GM18505 (cell line): ENCODE measurements around the gene ANKRD12.

ENCODE experiments used
- ATAC-seq: cut with Tn5 transposase; IDR thresholded peaks from one replicate; pipeline ENCODE4 v1.9.1; 2021; ENCODE audit not compliant: unreplicated experiment
- POLR2A ChIP-seq: IDR thresholded peaks from 4 replicates; pipeline ENCODE4 v1.6.1; 2011; ENCODE audit warnings: borderline replicate concordance; ENCODE audit not compliant: insufficient read depth, insufficient read length; ENCODE audit errors: extremely low read depth

The ANKRD12 gene

DNA sequence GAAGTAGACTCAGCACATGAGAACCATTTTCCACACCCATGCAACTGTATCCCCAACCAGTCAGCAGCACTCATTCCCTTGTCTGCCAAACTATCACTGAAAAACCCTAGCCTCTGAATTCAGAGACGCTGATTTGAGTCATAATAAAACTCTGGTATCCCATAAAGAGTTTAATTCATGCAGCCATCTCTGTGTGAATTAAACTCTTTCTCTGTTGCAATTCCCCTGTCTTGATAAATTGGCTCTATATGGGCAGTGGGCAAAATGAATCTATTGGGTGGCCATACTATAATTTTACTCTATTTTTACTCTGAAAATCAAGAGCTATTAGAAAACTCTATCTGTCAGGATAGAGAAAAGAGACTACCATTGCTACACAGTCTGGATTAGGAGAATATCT, 157.4 kb downstream of the ANKRD12 start:
- ATAC-seq: no peak
- TF ChIP-seq POLR2A: no peak

DNA sequence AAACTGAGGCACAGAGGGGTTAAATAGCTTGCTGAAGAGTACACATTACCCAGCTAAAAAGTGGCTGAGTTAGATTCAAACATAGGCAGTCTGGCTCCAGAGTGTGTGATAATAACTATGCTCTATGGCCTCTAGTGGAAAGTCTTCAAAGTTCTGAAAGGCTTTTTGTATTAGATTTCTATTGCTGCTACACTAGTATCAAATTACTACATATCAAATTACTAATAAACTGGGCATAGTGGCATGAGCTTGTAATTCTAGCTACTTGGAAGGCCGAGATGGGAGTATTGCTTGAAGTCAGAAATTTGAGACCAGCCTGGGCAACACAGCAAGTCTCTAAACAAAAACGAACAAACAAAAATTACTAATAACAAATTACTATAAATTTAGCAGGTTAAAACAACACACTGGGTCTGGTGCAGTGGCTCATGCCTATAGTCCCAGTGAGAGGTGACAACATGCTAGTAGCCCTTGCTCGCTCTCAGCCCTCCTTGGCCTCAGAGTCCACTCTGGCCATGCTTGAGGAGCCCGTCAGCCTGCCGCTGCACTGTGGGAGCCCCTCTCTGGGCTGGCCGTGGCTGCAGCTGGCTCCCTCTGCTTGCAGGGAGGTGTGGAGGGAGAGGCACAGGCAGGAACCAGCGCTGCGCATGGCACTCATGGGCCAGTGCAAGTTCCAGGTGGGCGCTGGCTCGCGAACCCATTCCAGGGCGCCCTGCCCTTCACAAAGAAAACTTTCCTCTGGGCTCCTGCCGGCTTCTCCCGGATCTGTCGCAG, 159.8 kb downstream of the ANKRD12 start:
- TF ChIP-seq POLR2A: no peak
- no peak for ATAC-seq

DNA sequence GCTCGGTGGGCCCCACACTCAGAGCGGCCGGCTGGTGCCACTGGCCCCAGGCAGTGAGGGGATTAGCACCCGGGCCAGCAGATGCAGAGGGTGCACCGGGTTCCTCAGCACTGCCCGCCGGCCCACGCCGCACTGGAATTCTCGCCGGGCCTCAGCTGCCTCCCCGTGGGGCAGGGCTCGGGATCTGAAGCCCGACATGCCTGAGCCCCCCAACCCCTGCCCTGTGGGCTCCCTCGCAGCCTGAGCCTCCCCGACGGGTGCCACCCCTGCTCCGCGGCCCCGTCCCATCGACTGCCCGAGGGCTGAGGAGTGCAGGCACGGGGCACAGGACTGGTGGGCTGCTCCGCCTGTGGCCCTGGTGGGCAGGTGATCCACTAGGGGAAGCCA, 160.4 kb downstream of the ANKRD12 start:
- no peak for ATAC-seq
- no peak for TF ChIP-seq POLR2A

DNA sequence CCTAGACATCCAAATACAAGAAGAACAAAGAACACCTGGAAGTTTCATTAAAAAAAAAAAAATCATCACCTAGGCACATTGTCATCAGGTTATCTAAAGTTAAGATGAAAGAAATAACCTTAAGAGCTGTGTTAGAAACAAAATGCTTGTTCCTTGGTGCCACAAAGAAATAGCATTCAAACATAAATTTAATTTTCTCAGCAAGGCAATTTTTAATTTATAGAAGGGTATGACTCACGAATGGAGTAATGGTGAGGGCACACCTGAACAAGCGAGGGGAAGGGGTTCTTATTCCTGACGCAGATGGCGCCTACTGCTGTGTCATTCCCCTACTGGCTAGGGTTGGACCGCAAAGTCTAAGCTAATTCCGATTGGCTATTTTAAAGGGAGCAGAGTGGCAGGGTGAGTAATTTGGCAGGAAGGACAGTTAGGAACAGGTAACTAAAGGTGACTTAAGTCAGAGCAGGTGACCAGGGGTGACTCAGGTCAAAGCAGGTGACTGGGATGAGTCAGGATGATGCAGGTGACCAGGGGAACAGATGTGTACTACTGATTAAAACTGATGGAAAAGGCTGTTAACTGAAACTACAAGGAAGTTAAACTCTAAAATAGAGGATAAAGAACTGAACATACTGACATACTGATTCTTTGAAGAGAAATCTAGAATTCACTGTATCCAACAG, 167.9 kb downstream of the ANKRD12 start:
- TF ChIP-seq POLR2A: no peak
- ATAC-seq: no peak

DNA sequence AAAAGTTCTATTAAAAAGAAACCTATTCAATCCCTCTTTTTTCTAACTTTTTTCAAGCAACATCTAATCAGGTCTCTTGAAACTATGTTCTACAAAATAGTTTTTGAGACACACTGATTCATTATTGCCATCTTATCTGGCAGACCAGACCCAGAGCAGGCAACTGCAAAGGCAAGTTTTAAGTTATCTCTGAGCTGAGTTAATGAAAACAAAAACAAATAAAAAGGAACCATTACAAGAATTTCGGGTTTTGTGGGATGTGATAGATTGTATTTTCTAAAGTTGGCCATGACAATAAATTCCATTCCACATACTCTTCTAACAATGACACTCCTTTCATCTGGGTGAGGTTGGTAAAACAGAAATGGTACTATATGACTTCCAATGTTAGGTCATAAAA, 182.8 kb downstream of the ANKRD12 start:
- no peak for ATAC-seq

DNA sequence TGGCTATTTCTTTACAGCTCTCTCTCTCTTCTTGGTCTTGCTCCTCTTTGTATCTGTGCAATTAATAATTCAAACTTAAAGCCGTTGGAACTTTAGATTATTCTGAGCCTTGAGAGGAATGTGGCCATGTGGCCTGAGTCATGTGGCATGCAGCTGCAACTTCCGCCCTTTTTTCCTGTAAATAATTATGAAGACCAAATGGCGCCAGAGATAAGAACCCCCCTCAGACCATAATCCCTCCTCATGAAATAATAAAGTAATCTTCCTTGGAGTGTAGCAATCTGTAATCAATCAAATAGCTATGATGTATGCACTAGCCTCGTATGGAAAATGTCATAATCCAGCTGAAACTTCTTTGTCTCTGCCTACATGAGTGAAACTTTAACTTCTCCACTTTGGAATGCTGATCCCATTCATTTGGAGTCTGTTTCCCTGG, 184.5 kb downstream of the ANKRD12 start:
- ATAC-seq: no peak
- TF ChIP-seq POLR2A: no peak

More for the DNA sequence above, 182.8 kb downstream of the ANKRD12 start:
- TF ChIP-seq POLR2A: no peak

DNA sequence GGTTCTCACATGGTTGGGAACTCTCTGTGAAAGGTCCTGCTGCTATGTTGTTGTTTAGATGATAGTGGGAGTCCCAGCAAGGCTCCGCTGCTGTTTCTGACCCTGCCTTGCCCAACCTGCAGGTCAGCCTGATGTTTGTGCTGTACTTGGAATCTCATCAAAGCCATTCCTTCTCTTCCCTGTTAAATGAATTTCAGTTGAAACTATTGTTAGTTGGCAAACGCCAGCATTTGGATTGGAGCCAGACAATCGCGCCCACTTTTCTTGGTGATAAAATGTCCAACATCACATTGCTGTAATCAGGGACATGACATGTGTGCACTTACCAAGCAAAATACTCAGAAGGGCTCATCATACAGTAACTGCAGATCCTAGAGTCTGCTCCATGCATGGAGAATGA, 185.2 kb downstream of the ANKRD12 start:
- ATAC-seq: no peak
- no peak for TF ChIP-seq POLR2A

DNA sequence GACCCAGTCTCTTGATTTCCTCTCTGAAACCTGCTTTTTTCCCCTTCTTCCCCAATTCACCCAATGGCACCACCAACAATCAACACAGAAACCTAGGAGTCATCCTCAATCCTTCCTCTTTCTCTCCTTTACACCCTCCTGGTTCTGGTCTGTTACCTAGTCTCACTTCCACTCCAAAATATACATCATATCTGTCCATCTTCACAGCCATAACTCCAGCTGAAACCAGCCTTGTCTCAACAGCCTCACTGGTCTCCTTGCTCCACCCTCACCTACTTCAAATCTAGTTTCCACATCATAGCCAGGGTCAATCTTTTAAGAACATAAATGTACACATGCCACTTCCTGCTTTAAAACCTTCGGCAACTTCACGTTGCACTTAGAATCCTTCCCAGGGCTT, 186.2 kb downstream of the ANKRD12 start:
- no peak for ATAC-seq

DNA sequence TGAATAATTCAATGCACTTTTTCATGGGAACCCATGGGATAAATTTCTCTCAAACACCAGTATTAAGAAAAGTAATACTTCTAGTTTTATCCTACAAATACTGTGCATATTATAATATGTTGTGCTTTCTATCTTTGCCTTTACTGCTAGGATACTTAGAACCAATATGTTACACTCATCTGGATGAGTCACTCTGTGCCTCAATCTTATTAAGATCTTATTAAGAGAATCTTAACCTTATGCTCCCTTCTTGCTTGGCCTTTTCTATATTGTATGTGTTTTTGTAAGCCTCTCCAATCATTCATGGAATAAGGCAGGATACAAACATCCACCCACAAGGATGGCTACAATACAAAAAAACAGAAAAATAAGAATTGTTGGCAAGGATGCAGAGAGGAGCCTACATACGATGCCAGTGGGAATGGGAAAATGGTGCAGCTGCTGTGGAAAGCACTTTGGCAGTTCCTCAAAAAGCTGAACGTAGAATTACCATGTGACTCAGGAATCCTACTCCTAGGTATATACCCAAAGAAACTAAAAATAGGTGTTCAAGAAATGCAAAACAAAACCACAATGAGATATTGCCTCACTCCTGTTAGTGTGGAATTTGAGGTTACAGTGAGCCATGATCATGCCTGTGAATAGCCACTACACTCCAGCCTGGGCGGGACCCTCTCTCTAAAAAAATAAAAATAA, 187.3 kb downstream of the ANKRD12 start:
- no peak for ATAC-seq

More for the DNA sequence above, 186.2 kb downstream of the ANKRD12 start:
- no peak for TF ChIP-seq POLR2A

DNA sequence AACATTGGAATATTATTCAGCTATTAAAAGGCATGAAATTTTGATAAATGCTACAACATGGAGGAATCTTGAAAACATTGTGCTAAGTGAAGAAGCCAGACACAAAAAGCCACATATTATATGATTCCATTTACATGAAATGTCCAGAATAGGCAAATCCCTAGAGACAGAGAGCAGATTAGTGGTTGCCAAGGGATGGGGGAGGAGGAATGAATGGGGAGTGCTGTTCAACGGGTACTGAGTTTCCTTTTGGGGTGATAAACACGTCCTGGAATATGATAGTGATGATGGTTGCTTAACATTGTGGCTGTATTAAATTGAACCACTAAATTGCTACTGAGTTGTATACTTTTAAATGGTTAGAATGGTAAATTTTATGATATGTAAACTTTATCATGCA, 189.1 kb downstream of the ANKRD12 start:
- TF ChIP-seq POLR2A: no peak

More for the DNA sequence above, 187.3 kb downstream of the ANKRD12 start:
- TF ChIP-seq POLR2A: no peak

DNA sequence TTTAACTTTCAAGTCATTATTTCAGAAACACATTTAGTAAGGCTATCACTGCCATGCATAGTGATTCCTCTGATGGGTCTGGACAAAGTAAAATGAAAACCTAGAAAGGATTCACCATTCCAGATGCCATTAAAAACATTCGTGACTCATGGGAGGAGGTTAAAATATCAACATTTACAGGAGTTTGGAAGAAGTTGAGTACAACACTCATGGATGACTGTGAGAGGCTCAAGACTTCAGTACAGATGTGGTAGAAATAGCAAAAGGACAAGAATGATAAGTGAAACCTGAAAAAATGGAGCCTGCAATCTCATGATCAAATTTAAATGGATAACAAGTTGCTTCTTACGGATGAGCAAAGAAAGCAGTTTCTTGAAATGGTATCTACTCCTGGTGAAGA, 192.2 kb downstream of the ANKRD12 start:
- no peak for TF ChIP-seq POLR2A
- ATAC-seq: no peak

More for the DNA sequence above, 189.1 kb downstream of the ANKRD12 start:
- no peak for ATAC-seq

DNA sequence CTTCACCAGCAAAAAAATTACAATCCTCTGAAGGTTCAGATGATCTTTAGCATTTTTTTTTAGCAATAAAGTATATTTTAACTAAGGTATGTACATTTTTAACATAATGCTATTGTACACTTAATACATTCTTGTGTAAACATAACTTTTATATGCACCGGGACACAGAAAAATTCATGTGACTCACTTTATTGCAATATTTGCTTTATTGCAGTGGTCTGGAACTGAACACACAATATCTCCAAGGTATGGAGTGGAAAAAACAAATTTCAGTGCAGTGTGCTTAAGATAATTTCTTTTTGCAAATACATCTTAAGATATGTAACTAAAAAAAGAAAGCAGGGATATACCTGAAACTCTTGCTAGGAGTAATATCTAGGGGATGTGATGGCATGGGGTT, 192.9 kb downstream of the ANKRD12 start:
- ATAC-seq: no peak
- TF ChIP-seq POLR2A: no peak

DNA sequence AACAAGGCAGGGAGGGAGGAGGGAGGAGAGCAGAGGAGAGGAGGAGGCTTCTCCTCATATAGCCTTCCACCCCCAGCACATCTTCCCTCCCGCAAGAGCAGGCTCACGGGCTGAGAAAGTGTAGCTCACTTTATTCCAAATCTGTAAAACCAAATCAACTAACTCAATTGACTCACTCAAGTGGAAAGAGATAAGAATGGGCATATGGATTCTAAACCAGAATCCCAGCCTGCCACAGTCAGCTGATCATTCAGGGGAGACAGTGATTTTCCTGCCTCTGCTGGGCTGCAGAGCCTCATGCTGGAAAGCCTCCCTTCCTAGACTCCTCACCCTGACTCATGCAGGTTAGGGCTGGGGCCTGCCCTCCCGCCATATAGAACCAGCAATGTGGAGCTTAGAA, 193.8 kb downstream of the ANKRD12 start:
- TF ChIP-seq POLR2A: no peak
- ATAC-seq: no peak
